K562 (cell line): ENCODE measurements around the gene CSRP2. TPM values are rescaled to one million over a fixed set of nuclear protein-coding genes. Genes with fewer than 3 reads are reported as not detected.

Source experiments
- ATAC-seq: fragments of 200-7000 bp; cut with Tn5 transposase; 3 replicates; pipeline ENCODE4 v1.9.1; 2020; ENCODE audit warnings: moderate library complexity
- BruUV-seq: library from RNA; stranded (reverse); fragments of 400-500 nt; replicated peaks from 2 replicates; lab custom pipeline; 2021; lab: Mats Ljungman, UMichigan
- CTCF ChIA-PET: fragments of 300-600 bp; formaldehyde crosslinking; extraction: SDS; loops from one replicate; lab custom pipeline; 2021; ENCODE audit warnings: low intra/inter-chr PET ratio; lab: Yijun Ruan, JAX
- POLR2A ChIA-PET: fragments of 300-600, 350-650 bp; sonication (Branson Sonifier 250); formaldehyde crosslinking; extraction: SDS; loops from one replicate; lab custom pipeline; 2021; ENCODE audit warnings: antibody characterized with exemption, inconsistent platforms; lab: Yijun Ruan, JAX
- DNase-seq, 4 experiments: peaks; one replicate each; pipeline versions ENCODE4 v3.0.0 to v3.0.0-alpha.2; 2011 to 2018; ENCODE audit warnings: low spot score in 3 of 4, mixed read lengths in 3 of 4; ENCODE audit errors: extremely low read depth in 1 of 4
- FAIRE-seq: peaks from 2 replicates; lab custom pipeline; 2011; peaks lifted over from hg19 to GRCh38; lab: Jason Lieb, UNC
- H2AFZ ChIP-seq: 2 replicates; pipeline ENCODE4 v1.6.0; 2011; ENCODE audit warnings: low read depth, low read length, control low read depth, inconsistent platforms
- H3K27ac ChIP-seq: fragments of 200-600 bp; 3 replicates; pipeline ENCODE4 v1.8.0; 2011; ENCODE audit warnings: low read depth, mild to moderate bottlenecking, control low read depth, inconsistent platforms, low read length, moderate library complexity, mixed read lengths; ENCODE audit errors: extremely low read depth
- H3K27me3 ChIP-seq, 2 experiments: fragments of 300-600 bp in 1 of 2; 2 replicates in 1 of 2; 3 replicates in 1 of 2; pipeline versions ENCODE4 v1.6.0 to v1.8.0; 2011; ENCODE audit warnings: inconsistent platforms in 2 of 2, low read length in 2 of 2, mild to moderate bottlenecking in 1 of 2, mixed read lengths in 1 of 2, moderate library complexity in 1 of 2; ENCODE audit not compliant: control insufficient read depth in 2 of 2, insufficient read depth in 2 of 2
- H3K36me3 ChIP-seq: fragments of 300-600 bp; 3 replicates; pipeline ENCODE4 v1.8.0; 2011; ENCODE audit warnings: mild to moderate bottlenecking, low read length, inconsistent platforms; ENCODE audit not compliant: control insufficient read depth, insufficient read depth
- H3K4me1 ChIP-seq, 2 experiments: fragments of 200-600 bp in 1 of 2; replicated peaks in 1 of 2; 2 replicates in 1 of 2; 3 replicates in 1 of 2; pipeline versions ENCODE4 v1.5.1 to v1.8.0; 2011; ENCODE audit warnings: inconsistent platforms in 2 of 2, low read length in 2 of 2, mild to moderate bottlenecking in 1 of 2, mixed read lengths in 1 of 2, moderate library complexity in 1 of 2; ENCODE audit not compliant: control insufficient read depth in 2 of 2, insufficient read depth in 2 of 2
- H3K4me2 ChIP-seq: 2 replicates; pipeline ENCODE4 v1.6.1; 2011; ENCODE audit warnings: low read length, control low read depth, inconsistent platforms, mixed read lengths; ENCODE audit not compliant: insufficient read depth
- H3K4me3 ChIP-seq: fragments of 200-600 bp; sonication (generic), shearing (Covaris generic); 2 replicates; pipeline ENCODE4 v1.5.1; 2016; ENCODE audit warnings: control low read depth, inconsistent platforms
- H3K79me2 ChIP-seq: fragments of 200-600 bp; 3 replicates; pipeline ENCODE4 v1.8.0; 2011; ENCODE audit warnings: low read length, inconsistent platforms; ENCODE audit not compliant: control insufficient read depth, insufficient read depth
- H3K9ac ChIP-seq, 2 experiments: 2 replicates each; pipeline versions ENCODE4 v1.6.0 to v1.6.1; 2011; ENCODE audit warnings: low read depth in 2 of 2, low read length in 2 of 2, control low read depth in 1 of 2, inconsistent platforms in 1 of 2, mild to moderate bottlenecking in 1 of 2, mixed read lengths in 1 of 2; ENCODE audit not compliant: insufficient read depth in 1 of 2
- H3K9me1 ChIP-seq: one replicate; pipeline ENCODE4 v1.6.0; 2011; ENCODE audit warnings: inconsistent platforms, mild to moderate bottlenecking, low read length, moderate library complexity; ENCODE audit not compliant: control insufficient read depth, insufficient read depth
- H3K9me3 ChIP-seq: replicated peaks from 2 replicates; pipeline ENCODE4 v1.5.1; 2011; ENCODE audit warnings: low read depth, low read length, inconsistent platforms; ENCODE audit not compliant: control insufficient read depth, insufficient read depth
- H4K20me1 ChIP-seq: replicated peaks from 2 replicates; pipeline ENCODE4 v1.6.1; 2011; ENCODE audit warnings: low read length, inconsistent platforms, mixed read lengths; ENCODE audit not compliant: control insufficient read depth, insufficient read depth
- BRCA1 ChIP-seq, 2 experiments: fragments of 450-650 bp in 1 of 2; sonication (generic) in 1 of 2; formaldehyde crosslinking in 1 of 2; IDR thresholded peaks; 2 replicates each; pipeline versions ENCODE4 v1.5.0 to v1.6.1; 2017 to 2020; ENCODE audit warnings: mild to moderate bottlenecking in 1 of 2, missing genetic modification reagents in 1 of 2
- CEBPG ChIP-seq, 3 experiments: fragments of 200-800 bp in 1 of 3; sonication (Bioruptor generic) in 1 of 3; sonication (generic) in 1 of 3; formaldehyde crosslinking in 1 of 3; IDR thresholded peaks in 2 of 3; conservative IDR thresholded peaks in 1 of 3; 2 replicates each; pipeline versions ENCODE4 v1.6.1 to v1.8.0; 2016 to 2022; ENCODE audit warnings: missing compliant biosample characterization in 2 of 3, missing genetic modification characterization in 2 of 3, mild to moderate bottlenecking in 1 of 3, missing genetic modification reagents in 1 of 3
- IFI16 ChIP-seq: fragments of 250-450 bp; sonication (Bioruptor Pico); IDR thresholded peaks from 2 replicates; pipeline ENCODE4 v2.1.2; 2022; ENCODE audit warnings: mild to moderate bottlenecking, inconsistent platforms
- MCM2 ChIP-seq: fragments of 450-650 bp; IDR thresholded peaks from 2 replicates; pipeline ENCODE4 v1.6.1; 2017; ENCODE audit warnings: low read depth, mild to moderate bottlenecking
- MXI1 ChIP-seq: IDR thresholded peaks from 2 replicates; pipeline ENCODE4 v1.6.1; 2011; ENCODE audit warnings: low read depth, mild to moderate bottlenecking, improper control_type of control experiment, low read length
- NFXL1 ChIP-seq: fragments of 450-650 bp; formaldehyde crosslinking; IDR thresholded peaks from 2 replicates; pipeline ENCODE4 v1.4.0; 2021; ENCODE audit warnings: mild to moderate bottlenecking
- NR2C1 ChIP-seq, 2 experiments: fragments of 450-650 bp; IDR thresholded peaks; 2 replicates each; pipeline ENCODE4 v1.6.1; 2017; ENCODE audit warnings: mild to moderate bottlenecking in 2 of 2, antibody characterized with exemption in 1 of 2, inconsistent platforms in 1 of 2, missing compliant biosample characterization in 1 of 2, missing genetic modification characterization in 1 of 2
- NR3C1 ChIP-seq: sonication (generic); formaldehyde crosslinking; IDR thresholded peaks from 2 replicates; pipeline ENCODE4 v1.8.1; 2022; ENCODE audit warnings: missing genetic modification reagents
- POLR2AphosphoS2 ChIP-seq: IDR thresholded peaks from 2 replicates; pipeline ENCODE4 v1.6.1; 2012; ENCODE audit warnings: low read length, improper control_type of control experiment
- RFX7 ChIP-seq: fragments of 250-450 bp; sonication (Bioruptor Pico); IDR thresholded peaks from 2 replicates; pipeline ENCODE4 v1.5.1; 2021; ENCODE audit warnings: mild to moderate bottlenecking
- TCF3 ChIP-seq: sonication (generic); formaldehyde crosslinking; IDR thresholded peaks from 2 replicates; pipeline ENCODE4 v1.4.0; 2020; ENCODE audit warnings: mild to moderate bottlenecking, missing genetic modification reagents
- ZFP30 ChIP-seq: fragments of 250-450 bp; sonication (Bioruptor Pico); IDR thresholded peaks from 2 replicates; pipeline ENCODE4 v1.8.0; 2022; ENCODE audit warnings: moderate library complexity, mild to moderate bottlenecking, inconsistent platforms, borderline replicate concordance
- ZFPM2 ChIP-seq: fragments of 250-450 bp; sonication (Bioruptor Pico); IDR thresholded peaks from 2 replicates; pipeline ENCODE4 v1.5.1; 2022; ENCODE audit warnings: mild to moderate bottlenecking
- ZNF431 ChIP-seq: sonication (generic); formaldehyde crosslinking; IDR thresholded peaks from 2 replicates; pipeline ENCODE4 v1.8.0; 2022; ENCODE audit warnings: mild to moderate bottlenecking, missing genetic modification reagents
- ZNF551 ChIP-seq: fragments of 250-450 bp; sonication (Bioruptor Pico); IDR thresholded peaks from 2 replicates; pipeline ENCODE4 v1.5.0; 2021; ENCODE audit warnings: mild to moderate bottlenecking, moderate library complexity
- ZNF583 ChIP-seq: fragments of 250-450 bp; sonication (Bioruptor Pico); IDR thresholded peaks from 2 replicates; pipeline ENCODE4 v1.4.0; 2020
- WGBS: fragments of 100-300 bp; shearing (Covaris generic); methylation state at CpG from one replicate; pipeline ENCODE4 v1.1.6; 2016; ENCODE audit warnings: low coverage, mixed read lengths; ENCODE audit not compliant: insufficient coverage; ENCODE audit errors: missing lambda C conversion rate; 5-methylcytosine and 5-hydroxymethylcytosine counted together
- in situ Hi-C: fragments of 300-500 bp; cut with MboI; formaldehyde crosslinking; loops from 4 replicates; pipeline ENCODE4 v1.15.0; 2018; ENCODE audit warnings: inconsistent platforms, mixed read lengths
- intact Hi-C: fragments of 100-400 bp; cut with micrococcal nuclease; formaldehyde crosslinking; loops from 2 replicates; pipeline ENCODE4 v1.14.2; 2022
- polyA plus RNA-seq, 8 experiments: library from polyadenylated mRNA; depleted of rRNA in 4 of 8; stranded (reverse) in 5 of 8; unstranded in 3 of 8; fragments of >200 nt; fragmentation: Nextera tagmentation in 2 of 8; fragmentation: Illumina TruSeq in 1 of 8; extraction: Ambion mirVana in 2 of 8; extraction: Trizol in 1 of 8; gene quantifications; 2 replicates each; pipeline versions ENCODE4 v1.2.1 to v1.2.3, GENCODE V29; 2011 to 2014; ENCODE audit warnings: inconsistent platforms in 1 of 8, missing spikeins in 1 of 8
- total RNA-seq, 7 experiments: library from RNA; depleted of rRNA in 6 of 7; stranded (reverse); fragments of >200 nt in 6 of 7; fragmentation: Illumina TruSeq in 2 of 7; extraction: Trizol in 2 of 7; gene quantifications; 2 replicates each; pipeline versions ENCODE4 v1.2.1 to v1.2.3, GENCODE V29; 2011 to 2021; ENCODE audit warnings: low replicate concordance in 1 of 7
- TF ChIP-seq, protein P1 (sequence below), 2 experiments: fragments of 450-650 bp; IDR thresholded peaks; 2 replicates each; pipeline ENCODE4 v1.6.1; 2016
- TF ChIP-seq, protein P2 (sequence below), 2 experiments: fragments of 250-450 bp in 1 of 2; fragments of 450-650 bp in 1 of 2; sonication (Bioruptor Pico) in 1 of 2; IDR thresholded peaks; 2 replicates each; pipeline versions ENCODE4 v1.6.1 to v1.8.0; 2016 to 2021; ENCODE audit warnings: mild to moderate bottlenecking in 2 of 2, moderate library complexity in 2 of 2, missing compliant biosample characterization in 1 of 2, missing genetic modification characterization in 1 of 2
- TF ChIP-seq, protein P3 (sequence below): fragments of 250-450 bp; sonication (Bioruptor Pico); IDR thresholded peaks from 2 replicates; pipeline ENCODE4 v1.8.0; 2022; ENCODE audit warnings: inconsistent platforms

The CSRP2 gene
- total and polyA plus RNA-seq, 9 of the 15 experiments (the other 6 are each of a cell fraction or from before 2014, with no cell fraction given): 0.32 to 6.2 (median 2.3) TPM

DNA sequence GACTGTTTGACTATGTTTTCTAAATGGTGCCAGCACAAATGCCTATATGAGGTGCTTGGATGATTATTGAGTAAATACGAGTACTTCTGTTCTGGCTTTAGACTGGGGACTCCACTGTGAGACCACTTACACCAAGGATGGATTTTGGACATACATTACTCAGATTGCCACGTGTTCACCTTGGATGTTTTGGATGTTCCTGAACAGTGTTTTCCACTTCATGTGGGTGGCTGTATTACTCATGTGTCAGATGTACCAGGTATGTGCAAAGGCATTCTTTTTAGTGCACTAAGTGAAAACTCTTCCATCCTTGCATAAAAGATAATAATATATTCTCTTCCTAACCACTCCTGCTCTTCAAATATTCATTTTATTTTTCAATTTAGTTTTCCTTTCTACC is 30.7 kb downstream of the CSRP2 start:
- peaks cover 40% of the 10 kb centered on the region for H3K36me3 ChIP-seq
- no peak for ATAC-seq
- WGBS: 90% methylated on average over 2 of the region's 2 CpGs
- H3K27ac ChIP-seq: no peak overlapping the region
- no TSS peak for BruUV-seq
- no peaks in the 10 kb centered on the region for H3K27me3 ChIP-seq
- TF ChIP-seq NFXL1 (CRISPR knock-in tag) (no peak), CEBPG (CRISPR knock-in tag; IDR thresholded peaks at IDR 0.05) (no peak), CEBPG (tag; conservative IDR thresholded peaks at IDR 0.05 in 1 of 2, IDR thresholded peaks at IDR 0.05 in 1 of 2) (no peak), MCM2 (no peak), ZNF551 (CRISPR knock-in tag) (no peak), ZFPM2 (CRISPR knock-in tag) (no peak), ZNF431 (CRISPR knock-in tag) (no peak), MXI1 (no peak), RFX7 (no peak), TCF3 (CRISPR knock-in tag) (no peak), NR3C1 (no peak), BRCA1 (IDR thresholded peaks at IDR 0.05) (no peak), BRCA1 (CRISPR knock-in tag; IDR thresholded peaks at IDR 0.05) (no peak), IFI16 (CRISPR knock-in tag) (no peak), POLR2AphosphoS2 (no peak), ZFP30 (CRISPR knock-in tag) (no peak), ZNF583 (CRISPR knock-in tag) (no peak), NR2C1 (IDR thresholded peaks at IDR 0.05) (no peak), NR2C1 (tag; IDR thresholded peaks at IDR 0.05) (no peak)
- TF ChIP-seq, protein P1, sequence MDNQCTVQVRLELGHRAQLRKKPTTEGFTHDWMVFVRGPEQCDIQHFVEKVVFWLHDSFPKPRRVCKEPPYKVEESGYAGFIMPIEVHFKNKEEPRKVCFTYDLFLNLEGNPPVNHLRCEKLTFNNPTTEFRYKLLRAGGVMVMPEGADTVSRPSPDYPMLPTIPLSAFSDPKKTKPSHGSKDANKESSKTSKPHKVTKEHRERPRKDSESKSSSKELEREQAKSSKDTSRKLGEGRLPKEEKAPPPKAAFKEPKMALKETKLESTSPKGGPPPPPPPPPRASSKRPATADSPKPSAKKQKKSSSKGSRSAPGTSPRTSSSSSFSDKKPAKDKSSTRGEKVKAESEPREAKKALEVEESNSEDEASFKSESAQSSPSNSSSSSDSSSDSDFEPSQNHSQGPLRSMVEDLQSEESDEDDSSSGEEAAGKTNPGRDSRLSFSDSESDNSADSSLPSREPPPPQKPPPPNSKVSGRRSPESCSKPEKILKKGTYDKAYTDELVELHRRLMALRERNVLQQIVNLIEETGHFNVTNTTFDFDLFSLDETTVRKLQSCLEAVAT (IDR thresholded peaks at IDR 0.05): no peak
- TF ChIP-seq, protein P2, sequence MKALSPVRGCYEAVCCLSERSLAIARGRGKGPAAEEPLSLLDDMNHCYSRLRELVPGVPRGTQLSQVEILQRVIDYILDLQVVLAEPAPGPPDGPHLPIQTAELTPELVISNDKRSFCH (CRISPR knock-in tag; IDR thresholded peaks at IDR 0.05): no peak
- TF ChIP-seq, protein P2 (tag; IDR thresholded peaks at IDR 0.05): no peak
- TF ChIP-seq, protein P3, sequence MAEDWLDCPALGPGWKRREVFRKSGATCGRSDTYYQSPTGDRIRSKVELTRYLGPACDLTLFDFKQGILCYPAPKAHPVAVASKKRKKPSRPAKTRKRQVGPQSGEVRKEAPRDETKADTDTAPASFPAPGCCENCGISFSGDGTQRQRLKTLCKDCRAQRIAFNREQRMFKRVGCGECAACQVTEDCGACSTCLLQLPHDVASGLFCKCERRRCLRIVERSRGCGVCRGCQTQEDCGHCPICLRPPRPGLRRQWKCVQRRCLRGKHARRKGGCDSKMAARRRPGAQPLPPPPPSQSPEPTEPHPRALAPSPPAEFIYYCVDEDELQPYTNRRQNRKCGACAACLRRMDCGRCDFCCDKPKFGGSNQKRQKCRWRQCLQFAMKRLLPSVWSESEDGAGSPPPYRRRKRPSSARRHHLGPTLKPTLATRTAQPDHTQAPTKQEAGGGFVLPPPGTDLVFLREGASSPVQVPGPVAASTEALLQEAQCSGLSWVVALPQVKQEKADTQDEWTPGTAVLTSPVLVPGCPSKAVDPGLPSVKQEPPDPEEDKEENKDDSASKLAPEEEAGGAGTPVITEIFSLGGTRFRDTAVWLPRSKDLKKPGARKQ: no peak
- intact Hi-C loops (no loop called here), in situ Hi-C loops (no loop called here)
- no peak overlapping the region for H3K9ac ChIP-seq
- POLR2A ChIA-PET: interaction anchor here (0.6 kb wide), 1 partner anchor 24 kb away, joined by 4 read pairs; no protein-coding TSS in a partner anchor
- no peak for DNase-seq
- H3K9me1 ChIP-seq: no peaks in the 10 kb centered on the region
- no peak overlapping the region for H3K4me2 ChIP-seq
- H3K79me2 ChIP-seq: no peaks in the 10 kb centered on the region
- no peak overlapping the region for H3K4me3 ChIP-seq
- CTCF ChIA-PET: no interaction called here
- no peaks in the 10 kb centered on the region for H3K9me3 ChIP-seq
- FAIRE-seq: no peak
- H2AFZ ChIP-seq: no peak overlapping the region
- no peaks in the 10 kb centered on the region for H3K4me1 ChIP-seq
- no peaks in the 10 kb centered on the region for H4K20me1 ChIP-seq
